ENCODE data around the gene UNC13B.

UNC13B gene

GRCh38 chr9:35350212-35350611, 188.4 kb downstream of the UNC13B start:
- no peak for ATAC-seq (ENCODE audit: low read depth)
- Histone ChIP-seq H3K4me1 (ENCODE audit: insufficient read depth, poor library complexity, severe bottlenecking) (no peaks in the 10 kb centered on the region), H3K27me3 (ENCODE audit: insufficient read depth, poor library complexity, severe bottlenecking) (no peaks in the 10 kb centered on the region), H3K36me3 (ENCODE audit: low read depth) (no peaks in the 10 kb centered on the region), H3K4me3 (ENCODE audit: severe bottlenecking) (no peak overlapping the region), H3K9me3 (ENCODE audit: severe bottlenecking) (no peaks in the 10 kb centered on the region), H3K27ac (ENCODE audit: poor library complexity, severe bottlenecking) (no peak overlapping the region)
- no peak for DNase-seq (ENCODE audit: low spot score)
- no peak for TF ChIP-seq CTCF (IDR thresholded peaks at IDR 0.05; ENCODE audit: poor library complexity, severe bottlenecking)

GRCh38 chr9:35350827-35351549, 189.2 kb downstream of the UNC13B start:
- TF ChIP-seq CTCF (IDR thresholded peaks at IDR 0.05; ENCODE audit: poor library complexity, severe bottlenecking), result no peak
- Histone ChIP-seq H3K27me3 (ENCODE audit: insufficient read depth, poor library complexity, severe bottlenecking) (no peaks in the 10 kb centered on the region), H3K4me3 (ENCODE audit: severe bottlenecking) (no peak overlapping the region), H3K36me3 (ENCODE audit: low read depth) (no peaks in the 10 kb centered on the region), H3K27ac (ENCODE audit: poor library complexity, severe bottlenecking) (no peak overlapping the region), H3K4me1 (ENCODE audit: insufficient read depth, poor library complexity, severe bottlenecking) (no peaks in the 10 kb centered on the region), H3K9me3 (ENCODE audit: severe bottlenecking) (no peaks in the 10 kb centered on the region)
- DNase-seq (ENCODE audit: low spot score) (no peak), ATAC-seq (ENCODE audit: low read depth) (no peak)

DNA sequence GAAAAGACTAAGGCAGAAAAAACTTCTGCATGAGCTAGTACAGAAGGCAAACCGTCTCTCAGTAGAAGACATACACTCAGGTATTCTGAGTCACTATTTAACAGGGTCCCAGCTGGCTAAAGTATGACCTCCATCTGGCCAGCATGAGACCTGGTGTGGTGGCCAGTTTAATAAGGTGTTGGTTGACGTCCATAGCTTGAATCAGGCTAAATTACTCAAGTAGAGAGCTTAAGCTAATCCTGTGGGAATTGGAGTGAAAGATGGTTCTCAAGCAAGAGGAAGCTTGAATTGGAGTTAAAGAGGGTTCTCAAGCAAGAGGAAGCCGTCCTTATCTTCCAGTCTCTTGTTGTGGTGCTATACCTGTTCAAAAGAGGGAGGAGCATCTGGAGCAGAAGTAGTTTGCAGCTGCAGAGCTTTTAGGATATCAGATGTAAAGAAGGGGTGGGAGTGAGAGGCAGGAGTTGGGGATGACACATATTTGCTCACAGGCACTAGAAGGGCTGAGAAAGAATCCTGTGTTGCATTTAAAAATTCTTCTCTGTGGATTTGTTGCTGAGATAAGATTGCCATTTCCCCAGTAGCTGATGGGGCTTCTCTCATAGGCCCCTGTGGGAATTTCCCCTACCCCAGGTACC, 192.0 kb downstream of the UNC13B start:
- H3K27me3 ChIP-seq (ENCODE audit: insufficient read depth, poor library complexity, severe bottlenecking), result no peaks in the 10 kb centered on the region
- no peak overlapping the region for H3K27ac ChIP-seq (ENCODE audit: poor library complexity, severe bottlenecking)
- H3K36me3 ChIP-seq (ENCODE audit: low read depth), result no peaks in the 10 kb centered on the region
- H3K4me1 ChIP-seq (ENCODE audit: insufficient read depth, poor library complexity, severe bottlenecking), result no peaks in the 10 kb centered on the region
- no peak for TF ChIP-seq CTCF (IDR thresholded peaks at IDR 0.05; ENCODE audit: poor library complexity, severe bottlenecking)
- no peaks in the 10 kb centered on the region for H3K9me3 ChIP-seq (ENCODE audit: severe bottlenecking)
- DNase-seq (ENCODE audit: low spot score) (no peak), ATAC-seq (ENCODE audit: low read depth) (no peak)
- H3K4me3 ChIP-seq (ENCODE audit: severe bottlenecking), result no peak overlapping the region

- H3K27me3 ChIP-seq (ENCODE audit: insufficient read depth, poor library complexity, severe bottlenecking), result no peaks in the 10 kb centered on the region
These were observed 194.1 kb downstream of the UNC13B start for GRCh38 chr9:35355939-35356338.

More at GRCh38 chr9:35355939-35356338, 194.1 kb downstream of the UNC13B start:
- no peak overlapping the region for H3K27ac ChIP-seq (ENCODE audit: poor library complexity, severe bottlenecking)
- H3K9me3 ChIP-seq (ENCODE audit: severe bottlenecking), result no peaks in the 10 kb centered on the region
- no peak for TF ChIP-seq CTCF (IDR thresholded peaks at IDR 0.05; ENCODE audit: poor library complexity, severe bottlenecking)
- DNase-seq (ENCODE audit: low spot score) (no peak), ATAC-seq (ENCODE audit: low read depth) (no peak)
- no peaks in the 10 kb centered on the region for H3K4me1 ChIP-seq (ENCODE audit: insufficient read depth, poor library complexity, severe bottlenecking)
- H3K36me3 ChIP-seq (ENCODE audit: low read depth), result no peaks in the 10 kb centered on the region
- no peak overlapping the region for H3K4me3 ChIP-seq (ENCODE audit: severe bottlenecking)
